Stimulated activated CD4-positive, alpha-beta T cell treated with anti-CD3 and anti-CD28 coated beads, Interleukin-4, amount 100 ng/mL, for 4 hours (primary cell): ENCODE results near the gene FAM3B.

Experiments used
- DNase-seq, 2 experiments: peaks; one replicate each; pipeline ENCODE4 v3.0.0-alpha.2; 2020

The FAM3B gene

DNA sequence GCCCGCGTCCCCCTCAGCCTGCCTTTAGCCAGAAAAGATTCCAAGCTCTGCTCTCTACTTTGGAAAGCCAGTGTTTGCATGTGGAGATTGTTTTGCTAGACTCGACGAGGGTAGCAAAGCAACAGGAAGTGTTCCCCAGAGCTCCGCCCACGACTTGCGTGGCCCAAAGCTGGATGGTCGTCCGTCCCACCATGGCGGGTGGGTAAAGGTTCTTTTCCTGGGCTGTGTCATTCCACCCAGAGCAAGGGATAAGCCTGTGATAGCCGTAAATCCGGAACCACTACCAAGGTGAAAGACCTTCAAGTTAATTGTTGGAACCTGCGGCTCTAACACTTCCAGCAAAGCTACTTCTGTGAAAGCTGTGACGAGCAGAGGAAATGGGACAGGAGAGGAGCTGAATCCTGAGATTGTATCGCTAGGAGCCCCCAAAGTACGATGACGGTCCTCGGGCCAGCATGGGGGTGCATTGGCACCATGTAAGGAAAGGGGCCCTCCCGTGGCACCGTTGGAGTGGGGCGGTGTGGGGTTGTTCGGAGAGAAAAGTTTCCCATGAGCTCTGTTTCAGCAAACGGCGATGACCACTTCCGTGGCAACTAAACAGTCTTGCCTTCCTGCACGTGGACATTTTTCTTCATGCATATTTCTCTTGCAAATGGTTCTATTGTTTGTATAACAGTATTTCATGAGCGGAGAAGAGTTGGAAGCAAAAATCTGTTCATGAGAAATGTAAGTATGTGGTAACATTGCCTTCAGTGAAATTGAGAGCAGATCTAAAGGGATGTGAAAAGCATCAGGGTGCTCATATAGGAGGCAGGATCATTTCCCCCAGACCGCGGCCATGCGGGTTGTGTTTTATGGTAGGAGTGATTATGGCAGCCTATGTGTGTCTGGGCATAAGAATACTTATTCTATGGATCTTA lies 53.6 kb downstream of the FAM3B start:
- peak in 1 of 2 experiments; percentile 22 for DNase-seq

DNA sequence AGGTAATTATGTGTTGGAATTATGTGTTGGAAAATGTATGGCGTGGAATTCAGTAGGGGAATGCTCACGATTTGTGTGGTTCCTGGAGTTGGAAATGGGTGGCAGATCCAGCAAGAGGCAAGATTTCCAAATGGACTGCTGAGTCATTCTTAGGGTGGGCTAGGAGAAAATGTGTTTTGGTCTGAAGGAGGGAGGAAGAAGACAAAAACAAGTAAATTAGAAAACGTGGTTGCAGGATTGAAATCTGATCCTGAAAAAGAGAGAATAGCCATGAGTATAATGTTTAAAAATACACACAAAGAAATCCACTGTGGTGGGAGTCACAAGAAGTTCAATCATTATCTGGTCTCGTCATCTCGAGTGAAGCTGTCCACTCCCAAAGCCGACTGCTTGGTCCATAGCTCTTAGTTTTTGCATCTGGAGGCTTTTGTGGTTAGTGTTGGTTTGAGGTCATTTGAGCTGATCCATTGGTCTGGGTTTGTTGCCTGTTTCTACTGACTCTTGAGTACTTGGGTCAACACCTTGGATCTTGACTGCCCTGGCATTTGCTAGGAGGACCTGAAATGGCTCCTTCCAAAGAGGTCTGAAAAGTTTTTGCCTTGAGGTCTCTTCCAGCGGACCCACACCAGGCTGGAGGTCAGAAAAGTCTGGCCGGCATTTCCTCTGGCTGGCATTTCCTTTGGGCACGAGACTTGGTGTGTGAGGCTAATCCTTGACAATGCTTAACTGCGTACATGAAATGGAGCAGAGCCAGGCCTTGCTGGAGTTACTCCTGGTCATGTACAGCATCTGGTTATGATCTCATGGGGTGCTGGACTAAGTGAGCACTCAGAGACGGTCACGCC lies 54.5 kb downstream of the FAM3B start:
- no peak for DNase-seq

DNA sequence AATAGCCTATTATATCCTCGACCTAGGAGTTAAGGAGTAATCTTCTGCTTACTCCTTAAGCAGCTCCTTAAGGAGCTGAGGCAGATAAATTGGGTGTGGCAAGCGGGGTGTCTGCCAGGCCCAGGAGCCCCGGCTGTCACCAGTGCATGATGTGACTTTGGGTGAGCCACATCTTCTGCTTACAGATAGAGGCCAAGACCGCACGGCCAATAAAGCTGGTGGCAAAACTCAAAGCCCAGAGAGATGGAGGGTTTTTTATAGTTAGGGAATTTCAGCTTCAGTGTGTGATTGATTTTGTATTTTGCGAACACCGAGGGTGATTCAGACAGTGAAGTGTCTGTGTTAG lies 55.1 kb downstream of the FAM3B start:
- DNase-seq = no peak

DNA sequence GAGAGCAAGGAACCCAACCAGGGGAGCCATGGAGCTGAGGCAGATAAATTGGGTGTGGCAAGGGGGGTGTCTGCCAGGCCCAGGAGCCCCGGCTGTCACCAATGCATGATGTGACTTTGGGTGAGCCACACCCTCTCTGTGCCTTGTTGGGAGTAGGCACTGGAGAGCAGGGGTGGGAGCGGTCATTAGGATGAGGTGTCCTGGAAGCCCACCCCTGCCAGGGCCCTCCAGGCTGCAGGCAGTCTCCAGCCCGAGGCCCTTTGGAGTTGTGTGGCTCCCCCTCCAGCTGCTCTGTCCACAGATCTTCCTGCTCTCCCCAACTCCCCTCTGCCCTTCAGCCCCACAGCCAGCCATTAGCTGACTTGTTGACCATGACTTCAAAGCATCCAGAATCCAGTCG lies 56.7 kb downstream of the FAM3B start:
- no peak for DNase-seq

DNA sequence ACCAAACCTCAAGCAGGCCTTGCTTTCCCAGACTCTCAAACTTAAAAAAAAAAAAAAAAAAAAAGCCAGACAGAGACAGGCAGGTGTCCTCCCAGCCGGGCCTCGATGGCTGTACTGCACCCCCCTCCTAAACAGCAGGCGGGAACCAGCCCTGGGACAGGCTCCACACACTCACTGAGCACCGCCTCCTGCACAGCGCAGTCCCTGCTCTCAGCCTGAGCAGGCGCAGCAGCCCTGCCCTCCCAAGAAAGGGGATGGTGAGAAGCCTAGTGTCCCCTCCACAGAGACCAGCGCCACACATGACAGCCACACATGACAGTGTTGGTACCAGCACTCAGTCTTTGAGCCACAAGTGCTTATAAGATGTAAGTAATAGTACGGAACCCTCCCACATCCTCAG lies 57.2 kb downstream of the FAM3B start:
- no peak for DNase-seq

DNA sequence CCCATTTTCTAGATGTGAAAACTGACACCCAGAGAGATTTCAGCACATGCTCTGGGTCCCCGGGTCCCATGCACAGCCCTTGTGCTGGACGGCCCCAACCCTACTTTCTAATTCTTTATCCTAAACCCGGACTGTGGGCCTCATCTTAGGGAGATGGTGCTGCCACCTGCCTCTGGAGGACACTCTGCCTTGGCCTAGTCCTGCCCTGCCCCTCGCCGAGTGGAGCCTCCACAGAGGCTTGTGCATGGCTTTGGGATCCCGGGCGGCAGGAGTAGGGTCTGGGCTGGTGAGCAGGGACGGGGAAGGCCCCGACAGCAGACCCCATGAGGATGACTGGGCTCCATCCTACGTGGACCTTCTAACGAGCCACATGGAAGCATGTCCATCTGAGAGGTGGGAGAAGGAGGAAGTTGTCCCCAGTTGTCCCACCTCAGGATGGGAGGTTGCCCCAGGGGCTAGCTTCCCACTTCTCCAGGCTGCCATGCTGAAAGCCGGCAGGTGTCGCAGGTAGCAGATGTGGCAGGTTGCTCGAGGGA lies 57.6 kb downstream of the FAM3B start:
- no peak for DNase-seq

DNA sequence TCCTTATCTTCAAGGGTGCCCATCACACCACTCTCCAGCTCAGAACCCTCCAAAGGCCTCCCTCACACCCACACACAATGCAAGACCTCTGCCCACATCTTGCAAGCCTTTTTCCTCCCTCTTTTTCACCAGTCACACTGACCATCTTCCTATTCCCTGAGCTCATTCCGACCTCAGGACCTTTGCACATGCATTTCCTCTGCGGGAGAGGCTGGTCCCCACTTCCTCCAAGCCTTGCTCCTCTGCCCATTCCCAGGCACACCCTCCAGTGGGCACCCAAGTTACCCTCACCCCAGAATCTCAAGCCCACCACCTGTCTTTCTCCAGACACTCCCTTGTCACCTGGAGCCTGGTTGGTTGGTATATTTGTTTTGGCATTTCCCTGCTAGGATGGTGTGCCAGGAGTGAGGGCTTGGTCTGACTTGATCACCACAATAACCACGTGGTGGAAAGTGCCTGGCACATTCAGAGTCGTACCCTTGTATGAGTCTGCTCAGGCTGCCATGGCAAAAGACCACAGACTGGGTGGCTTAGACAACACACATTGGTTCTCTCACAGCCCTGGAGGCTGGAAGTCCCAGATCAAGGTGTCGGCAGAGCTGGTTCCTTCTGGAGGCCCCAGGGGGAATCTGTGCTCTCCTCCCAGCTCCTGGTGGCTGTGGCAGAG lies 58.4 kb downstream of the FAM3B start:
- DNase-seq = no peak

DNA sequence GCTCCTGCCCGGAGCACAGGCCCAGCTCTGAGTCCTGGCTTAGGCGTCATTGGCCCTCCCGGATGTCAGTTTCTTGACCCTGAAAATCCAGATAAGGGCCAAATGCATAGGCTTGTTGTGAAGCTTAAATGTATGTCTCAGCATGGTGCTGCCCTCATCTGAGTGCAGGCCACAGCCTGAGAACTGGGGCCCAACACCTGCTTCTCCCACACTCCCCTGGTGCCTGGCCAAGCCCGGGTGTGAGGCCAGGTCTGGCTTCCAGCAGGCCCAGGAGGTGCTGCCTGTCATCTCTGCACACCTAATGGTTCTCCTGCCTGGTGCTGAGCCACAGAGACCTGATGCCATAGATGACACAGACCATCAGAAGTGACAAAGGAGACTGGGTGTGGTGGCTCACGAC lies 59.3 kb downstream of the FAM3B start:
- DNase-seq = no peak

DNA sequence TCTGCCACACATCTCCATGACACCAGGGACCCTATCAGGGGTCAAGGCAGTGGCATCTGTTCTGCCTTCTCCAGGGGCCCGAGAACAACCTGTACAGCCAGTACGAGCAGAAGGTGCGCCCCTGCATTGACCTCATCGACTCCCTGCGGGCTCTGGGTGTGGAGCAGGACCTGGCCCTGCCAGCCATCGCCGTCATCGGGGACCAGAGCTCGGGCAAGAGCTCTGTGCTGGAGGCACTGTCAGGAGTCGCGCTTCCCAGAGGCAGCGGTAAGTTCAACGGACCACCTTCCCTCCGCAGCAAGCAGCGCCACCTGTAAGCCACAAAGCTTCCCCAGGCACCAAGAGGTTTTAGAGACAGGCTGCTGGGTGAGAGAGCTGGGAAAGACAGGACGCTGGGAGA lies 61.1 kb downstream of the FAM3B start:
- DNase-seq = no peak

DNA sequence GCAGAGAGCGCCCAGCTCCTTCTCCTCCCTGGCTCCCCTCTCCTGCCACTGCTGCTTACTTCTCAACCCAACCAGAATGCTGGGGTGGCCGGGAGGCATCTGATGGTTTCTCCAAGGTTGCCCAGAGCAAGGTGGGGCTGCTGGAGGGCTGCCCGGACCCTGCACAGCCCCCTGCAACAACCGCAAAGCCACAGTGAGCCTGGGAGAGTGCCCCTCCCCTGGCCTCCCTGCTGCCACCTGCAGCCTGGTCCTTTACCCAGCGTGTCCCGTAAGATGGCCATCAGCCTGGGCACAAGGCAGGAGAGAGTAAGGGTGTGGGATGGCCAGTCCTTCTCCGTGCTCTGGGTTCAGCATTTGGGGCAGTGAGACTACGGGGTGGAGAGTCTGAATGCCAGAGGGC lies 62.2 kb downstream of the FAM3B start:
- no peak for DNase-seq

DNA sequence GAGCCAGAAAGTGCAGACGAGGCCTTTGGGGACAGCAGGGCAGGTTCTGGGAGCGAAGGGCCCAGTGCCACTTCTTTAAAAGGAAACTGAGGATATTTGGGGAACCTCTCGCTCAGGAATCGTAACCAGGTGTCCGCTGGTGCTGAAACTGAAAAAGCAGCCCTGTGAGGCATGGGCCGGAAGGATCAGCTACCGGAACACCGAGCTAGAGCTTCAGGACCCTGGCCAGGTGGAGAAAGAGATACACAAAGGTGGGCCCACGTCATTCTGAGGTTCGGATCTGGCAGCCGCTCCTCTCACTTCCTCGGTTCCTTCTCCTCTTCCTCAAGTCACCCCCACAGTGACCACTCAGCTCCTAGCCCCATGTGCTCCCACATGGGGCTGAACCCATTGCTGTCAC lies 63.3 kb downstream of the FAM3B start:
- DNase-seq = no peak

DNA sequence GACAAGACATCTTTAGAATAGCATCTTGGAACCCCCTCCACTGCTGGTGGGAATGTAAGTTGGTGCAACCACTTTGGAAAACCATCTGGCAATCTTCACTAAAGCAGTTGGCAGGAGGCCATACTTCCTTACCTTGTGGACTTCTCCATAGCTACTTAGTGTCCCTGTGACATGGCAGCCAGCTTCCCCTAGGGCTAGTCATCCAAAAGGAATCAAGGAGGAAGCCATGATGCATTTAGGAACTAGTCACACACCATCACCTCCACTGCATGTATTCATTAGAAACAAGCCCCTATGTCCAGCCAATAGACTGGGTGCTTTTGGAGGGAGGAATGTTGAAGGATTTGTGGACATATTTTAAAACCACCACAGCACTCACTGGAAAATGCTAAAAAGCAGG lies 65.1 kb downstream of the FAM3B start:
- DNase-seq = no peak

DNA sequence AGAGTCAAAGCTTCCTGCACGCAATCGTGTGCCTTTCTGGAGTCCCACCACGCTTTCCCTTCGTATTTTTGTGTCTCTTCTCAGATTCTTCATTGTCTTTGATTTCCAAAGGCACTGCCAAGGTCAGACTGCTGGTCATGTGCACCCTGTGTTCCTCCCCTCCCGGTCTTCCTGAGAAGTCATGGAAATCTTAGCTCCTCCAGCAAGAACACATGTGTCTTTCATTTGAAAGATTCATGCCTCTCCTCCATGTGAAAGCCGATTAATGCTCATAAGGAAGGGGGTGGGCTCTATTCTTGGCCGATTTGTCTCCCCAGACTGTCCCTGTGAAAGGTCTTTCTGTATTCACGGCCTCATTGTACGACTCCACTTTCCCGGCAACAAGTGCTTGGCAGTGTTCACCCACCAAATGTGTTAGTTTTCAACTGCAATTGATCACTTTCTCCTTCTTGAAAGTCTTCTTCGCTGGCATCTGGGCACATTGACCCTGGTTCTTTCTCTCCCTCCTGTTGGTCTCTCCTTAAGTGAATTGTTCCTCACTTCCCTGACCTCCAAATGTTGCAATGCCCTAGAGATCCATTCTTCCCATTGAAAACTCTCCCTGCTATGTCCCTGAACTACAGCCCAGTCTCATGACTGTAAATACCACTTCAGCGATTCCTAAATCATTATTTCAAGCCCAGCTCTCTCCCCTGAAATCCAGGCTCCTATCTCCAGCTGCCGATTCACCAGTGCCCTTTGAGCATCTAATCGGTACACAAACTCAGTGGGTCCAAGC lies 70.6 kb downstream of the FAM3B start:
- no peak for DNase-seq

DNA sequence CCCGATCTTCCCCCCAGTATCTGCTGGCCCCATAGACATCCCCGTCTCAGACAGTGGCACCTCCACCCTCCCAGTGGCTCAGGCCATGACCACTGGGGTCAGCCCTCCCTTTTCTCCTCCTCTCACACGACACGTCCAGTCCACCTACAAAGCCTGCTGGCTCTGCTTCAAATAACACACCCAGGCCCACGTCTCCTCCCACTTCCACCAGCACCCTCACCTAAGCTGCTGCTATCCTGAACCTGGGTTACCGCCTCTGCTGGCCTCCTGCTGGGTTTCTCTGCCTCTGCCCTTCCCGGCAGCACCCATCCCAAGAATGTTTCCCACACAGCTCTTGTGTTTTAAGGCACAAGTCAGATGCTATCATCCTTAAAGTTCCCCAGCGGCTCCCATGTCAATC lies 71.2 kb downstream of the FAM3B start:
- DNase-seq = no peak

DNA sequence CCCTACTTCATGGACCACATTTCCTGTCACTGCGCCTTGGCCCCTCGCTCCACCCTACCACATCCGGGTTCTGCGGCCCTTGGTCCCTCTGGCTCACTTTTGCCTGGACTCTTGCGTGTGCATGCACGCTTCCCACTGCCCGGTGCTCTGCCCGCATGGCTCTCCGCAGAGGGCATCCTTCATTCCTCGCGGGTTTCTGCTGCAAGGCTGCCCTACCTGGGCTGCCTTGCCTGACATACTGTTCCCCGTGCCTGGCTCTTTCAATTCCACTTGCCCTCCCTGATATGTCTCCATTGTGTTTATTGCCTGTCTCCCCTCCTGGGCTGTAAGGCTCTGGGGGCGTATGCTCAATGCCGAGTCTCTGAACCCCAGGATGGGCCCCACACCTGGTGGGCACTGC lies 71.7 kb downstream of the FAM3B start:
- DNase-seq = no peak

DNA sequence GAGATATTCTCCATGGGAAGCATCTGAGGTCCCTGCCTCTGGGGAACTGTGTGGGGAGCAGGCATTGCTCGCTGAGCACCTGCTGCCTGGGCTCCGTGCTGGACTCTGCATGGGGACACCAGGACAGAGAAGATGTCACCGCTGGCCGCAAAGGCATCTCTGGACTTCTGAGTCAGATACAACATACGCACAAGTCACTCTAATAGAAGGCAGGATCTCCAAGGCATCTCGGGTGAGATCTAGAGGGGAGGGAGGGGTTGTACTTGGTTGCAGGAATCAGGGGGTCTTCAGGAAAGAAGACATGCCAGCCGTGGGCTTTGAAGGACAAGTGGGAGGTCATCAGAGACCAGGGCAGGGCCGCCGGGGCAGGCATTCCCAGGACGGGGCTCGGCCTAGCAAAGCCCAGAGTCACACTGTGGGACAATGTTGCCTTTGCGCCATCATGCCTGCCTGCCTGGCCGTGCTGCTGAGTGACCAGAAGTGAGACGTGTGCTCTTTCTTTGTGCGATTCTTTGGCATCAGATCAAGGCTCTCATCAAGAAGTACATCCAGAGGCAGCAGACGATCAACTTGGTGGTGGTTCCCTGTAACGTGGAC lies 73.5 kb downstream of the FAM3B start:
- no peak for DNase-seq

DNA sequence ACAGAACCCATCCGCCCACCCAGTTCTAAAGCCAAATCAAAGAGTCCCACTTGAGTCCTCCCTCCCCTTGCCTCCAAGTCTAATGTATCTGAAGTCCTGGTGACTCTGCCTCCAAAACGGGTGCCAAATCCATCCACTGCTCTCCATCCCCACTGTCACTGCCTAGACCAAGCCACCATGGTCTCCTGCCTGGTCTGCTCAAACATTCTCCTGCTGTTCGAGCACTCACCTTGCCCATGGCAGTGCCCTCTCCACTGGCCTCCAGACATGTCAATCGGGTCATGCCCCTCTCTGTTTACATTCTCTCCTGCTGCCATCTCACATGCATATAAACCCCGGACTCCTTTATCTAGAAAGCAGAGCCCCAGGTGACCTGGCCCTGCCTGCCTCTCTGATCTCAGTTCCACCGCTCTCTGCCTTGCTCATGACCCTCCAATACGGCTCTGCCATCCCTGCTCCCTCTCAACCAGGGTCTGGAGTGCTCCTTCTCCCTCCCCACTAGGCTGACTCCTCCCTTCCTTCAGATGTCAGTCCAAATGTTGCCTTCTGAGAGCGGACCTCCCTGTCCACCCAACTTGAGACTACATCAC lies 77.4 kb downstream of the FAM3B start:
- DNase-seq = no peak

DNA sequence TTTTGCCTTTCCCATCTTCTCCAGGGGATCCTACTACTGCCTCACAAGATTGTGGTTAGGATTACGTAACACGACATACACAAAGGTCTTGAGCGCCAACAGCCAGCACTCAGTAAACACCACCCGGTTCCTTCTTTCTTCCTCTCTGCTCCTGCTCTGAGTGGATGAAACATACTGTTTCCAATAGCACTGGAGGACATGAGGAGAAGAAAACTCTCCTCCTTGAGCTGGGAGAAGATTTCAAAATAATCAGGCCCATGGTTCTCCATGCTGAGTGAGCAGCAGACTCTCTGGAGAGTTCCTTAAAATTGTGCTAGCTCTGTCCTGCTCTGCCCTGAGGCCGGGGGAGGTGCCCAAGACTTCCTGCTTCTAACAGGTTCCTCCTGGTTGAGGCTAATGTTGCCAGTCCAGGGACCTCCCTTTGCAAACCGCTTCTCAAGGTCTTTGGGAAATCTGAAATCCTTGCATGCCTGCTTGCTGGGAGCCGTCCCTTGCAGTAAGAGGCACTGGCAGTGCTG lies 80.0 kb downstream of the FAM3B start:
- DNase-seq = no peak

DNA sequence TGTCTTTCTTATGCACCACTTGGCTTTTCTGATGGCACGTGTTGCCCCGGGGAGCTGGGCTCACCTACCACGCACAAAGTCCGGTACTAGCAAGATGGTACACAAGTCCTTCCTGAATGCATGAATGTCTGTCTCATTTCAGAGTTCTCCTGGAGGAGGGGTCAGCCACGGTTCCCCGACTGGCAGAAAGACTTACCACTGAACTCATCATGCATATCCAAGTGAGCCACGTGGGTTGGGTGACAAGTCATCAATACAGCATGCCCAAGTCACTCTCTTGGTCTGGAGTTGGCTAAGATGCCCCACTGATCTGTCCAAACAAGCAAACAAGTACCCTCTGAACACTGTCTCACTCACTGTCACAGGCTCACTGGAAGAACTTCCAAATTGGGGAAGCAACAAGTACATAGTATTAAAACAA lies 80.9 kb downstream of the FAM3B start:
- DNase-seq = no peak

DNA sequence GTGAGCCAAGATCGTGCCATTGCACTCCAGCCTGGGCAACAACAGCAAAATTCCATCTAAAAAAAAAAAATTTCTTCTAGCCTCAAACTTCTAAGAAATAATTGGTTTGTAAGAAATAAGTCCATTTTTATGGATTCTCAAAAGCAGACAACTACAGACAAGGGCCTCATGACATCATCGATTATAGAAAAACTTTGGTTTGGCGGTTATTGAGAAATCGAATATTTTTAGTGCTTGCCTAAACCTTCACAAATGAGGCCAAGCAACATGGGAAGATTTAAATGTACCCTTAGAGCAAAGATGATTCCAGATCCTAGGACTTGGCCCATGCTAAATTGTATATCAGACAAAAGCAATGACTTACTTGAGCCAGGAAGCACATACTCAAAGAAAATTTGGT lies 81.7 kb downstream of the FAM3B start:
- DNase-seq = no peak

DNA sequence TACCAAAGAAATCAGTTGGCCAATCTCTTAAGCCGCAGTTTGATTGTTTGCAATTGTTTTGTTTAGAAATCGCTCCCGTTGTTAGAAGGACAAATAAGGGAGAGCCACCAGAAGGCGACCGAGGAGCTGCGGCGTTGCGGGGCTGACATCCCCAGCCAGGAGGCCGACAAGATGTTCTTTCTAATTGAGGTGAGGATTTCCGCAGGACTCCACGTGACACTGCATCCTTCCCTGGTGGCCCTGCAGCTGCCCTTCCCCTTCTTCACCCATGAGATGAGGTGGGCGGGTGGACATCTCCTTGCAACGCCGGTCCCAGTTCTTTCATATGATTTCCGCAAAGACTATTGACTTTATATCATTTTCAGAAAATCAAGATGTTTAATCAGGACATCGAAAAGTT lies 82.2 kb downstream of the FAM3B start:
- DNase-seq = no peak
